Measurements from ENCODE around the gene RASAL2.

DNA sequence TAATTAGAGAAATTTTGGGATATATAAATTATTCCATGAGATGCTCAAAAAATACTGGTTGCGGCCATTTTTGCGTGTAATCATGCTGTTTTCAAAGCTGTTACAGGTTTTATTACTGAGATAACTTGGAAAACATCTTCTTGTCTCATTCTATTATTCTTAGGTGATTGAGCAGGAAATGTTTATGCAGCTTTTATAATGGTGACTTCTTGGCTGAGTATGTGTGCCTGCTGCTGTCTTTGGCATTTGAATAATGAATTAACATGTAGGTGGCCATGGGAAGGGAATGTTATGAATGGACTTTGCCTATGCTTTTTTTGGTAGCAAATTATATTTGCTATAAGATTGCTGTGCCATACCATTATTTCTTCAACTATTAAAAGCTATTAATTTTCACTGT, 52.5 kb downstream of the RASAL2 start:
- no peak for TF ChIP-seq POLR2A (IDR thresholded peaks at IDR 0.05)
- TF ChIP-seq, protein P1, sequence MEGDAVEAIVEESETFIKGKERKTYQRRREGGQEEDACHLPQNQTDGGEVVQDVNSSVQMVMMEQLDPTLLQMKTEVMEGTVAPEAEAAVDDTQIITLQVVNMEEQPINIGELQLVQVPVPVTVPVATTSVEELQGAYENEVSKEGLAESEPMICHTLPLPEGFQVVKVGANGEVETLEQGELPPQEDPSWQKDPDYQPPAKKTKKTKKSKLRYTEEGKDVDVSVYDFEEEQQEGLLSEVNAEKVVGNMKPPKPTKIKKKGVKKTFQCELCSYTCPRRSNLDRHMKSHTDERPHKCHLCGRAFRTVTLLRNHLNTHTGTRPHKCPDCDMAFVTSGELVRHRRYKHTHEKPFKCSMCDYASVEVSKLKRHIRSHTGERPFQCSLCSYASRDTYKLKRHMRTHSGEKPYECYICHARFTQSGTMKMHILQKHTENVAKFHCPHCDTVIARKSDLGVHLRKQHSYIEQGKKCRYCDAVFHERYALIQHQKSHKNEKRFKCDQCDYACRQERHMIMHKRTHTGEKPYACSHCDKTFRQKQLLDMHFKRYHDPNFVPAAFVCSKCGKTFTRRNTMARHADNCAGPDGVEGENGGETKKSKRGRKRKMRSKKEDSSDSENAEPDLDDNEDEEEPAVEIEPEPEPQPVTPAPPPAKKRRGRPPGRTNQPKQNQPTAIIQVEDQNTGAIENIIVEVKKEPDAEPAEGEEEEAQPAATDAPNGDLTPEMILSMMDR (IDR thresholded peaks at IDR 0.05): no peak
